Coronary artery (tissue), 2 donors: ENCODE results near the gene TAS2R42.

Experiments used
- DNase-seq: peaks from one replicate; pipeline ENCODE4 v3.0.0-alpha.2; 2017; ENCODE audit warnings: low spot score
- H3K27ac ChIP-seq, 2 donors: fragments of 200-600 bp; sonication (generic); one replicate each; pipeline ENCODE4 v1.5.1; 2016 to 2019
- H3K4me3 ChIP-seq: fragments of 200-600 bp; sonication (generic); 2 replicates; pipeline ENCODE4 v1.5.1; 2016; ENCODE audit warnings: mild to moderate bottlenecking, moderate library complexity
- TF ChIP-seq, protein P1 (sequence below): fragments of 200-600 bp; sonication (generic); IDR thresholded peaks from one replicate; pipeline ENCODE4 v1.5.1; 2019; ENCODE audit warnings: antibody characterized with exemption

Gene TAS2R42

DNA sequence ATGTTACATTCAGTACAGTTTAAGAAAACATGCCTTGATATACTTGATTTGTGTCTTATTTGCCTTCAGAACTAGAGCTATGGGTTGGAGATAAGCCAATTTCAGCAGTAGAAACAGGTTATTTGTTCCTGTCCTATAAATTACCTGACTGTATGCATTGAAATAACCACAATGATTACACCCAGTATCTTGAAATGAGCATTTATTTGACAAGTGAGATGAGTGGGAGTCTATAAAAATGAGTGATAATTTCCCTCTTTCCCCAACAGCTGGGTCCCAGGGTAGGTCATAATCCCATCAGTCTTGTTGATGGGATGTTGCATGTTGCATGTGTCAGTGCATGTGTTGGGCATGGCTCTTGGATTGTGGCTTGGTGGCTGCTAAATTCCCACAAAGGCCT is 3.7 kb downstream of the TAS2R42 start:
- no peak for DNase-seq
- TF ChIP-seq, protein P1, sequence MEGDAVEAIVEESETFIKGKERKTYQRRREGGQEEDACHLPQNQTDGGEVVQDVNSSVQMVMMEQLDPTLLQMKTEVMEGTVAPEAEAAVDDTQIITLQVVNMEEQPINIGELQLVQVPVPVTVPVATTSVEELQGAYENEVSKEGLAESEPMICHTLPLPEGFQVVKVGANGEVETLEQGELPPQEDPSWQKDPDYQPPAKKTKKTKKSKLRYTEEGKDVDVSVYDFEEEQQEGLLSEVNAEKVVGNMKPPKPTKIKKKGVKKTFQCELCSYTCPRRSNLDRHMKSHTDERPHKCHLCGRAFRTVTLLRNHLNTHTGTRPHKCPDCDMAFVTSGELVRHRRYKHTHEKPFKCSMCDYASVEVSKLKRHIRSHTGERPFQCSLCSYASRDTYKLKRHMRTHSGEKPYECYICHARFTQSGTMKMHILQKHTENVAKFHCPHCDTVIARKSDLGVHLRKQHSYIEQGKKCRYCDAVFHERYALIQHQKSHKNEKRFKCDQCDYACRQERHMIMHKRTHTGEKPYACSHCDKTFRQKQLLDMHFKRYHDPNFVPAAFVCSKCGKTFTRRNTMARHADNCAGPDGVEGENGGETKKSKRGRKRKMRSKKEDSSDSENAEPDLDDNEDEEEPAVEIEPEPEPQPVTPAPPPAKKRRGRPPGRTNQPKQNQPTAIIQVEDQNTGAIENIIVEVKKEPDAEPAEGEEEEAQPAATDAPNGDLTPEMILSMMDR = no peak
- H3K27ac ChIP-seq = no peak overlapping the region
- H3K4me3 ChIP-seq = no peak overlapping the region

DNA sequence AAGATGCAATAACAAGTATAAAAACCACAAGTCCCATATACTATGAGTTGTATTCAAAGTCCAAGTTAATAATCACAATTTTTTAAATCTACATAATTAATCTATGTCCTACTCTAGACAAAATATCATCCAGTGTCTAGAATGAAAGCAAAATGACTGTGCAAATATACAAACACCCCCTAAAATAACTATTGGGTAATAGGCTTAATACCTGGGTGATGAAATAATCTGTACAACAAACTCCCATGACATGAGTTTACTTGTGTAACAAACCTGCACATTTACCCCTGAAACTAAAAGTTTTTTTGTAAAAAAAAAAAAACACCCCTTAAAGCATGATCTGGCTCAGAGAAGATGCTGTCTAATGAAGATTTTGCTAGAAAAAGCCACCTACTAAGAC is 4.2 kb downstream of the TAS2R42 start:
- Histone ChIP-seq H3K4me3 (no peak overlapping the region), H3K27ac (no peak overlapping the region)
- no peak for DNase-seq
- TF ChIP-seq, protein P1 = no peak

DNA sequence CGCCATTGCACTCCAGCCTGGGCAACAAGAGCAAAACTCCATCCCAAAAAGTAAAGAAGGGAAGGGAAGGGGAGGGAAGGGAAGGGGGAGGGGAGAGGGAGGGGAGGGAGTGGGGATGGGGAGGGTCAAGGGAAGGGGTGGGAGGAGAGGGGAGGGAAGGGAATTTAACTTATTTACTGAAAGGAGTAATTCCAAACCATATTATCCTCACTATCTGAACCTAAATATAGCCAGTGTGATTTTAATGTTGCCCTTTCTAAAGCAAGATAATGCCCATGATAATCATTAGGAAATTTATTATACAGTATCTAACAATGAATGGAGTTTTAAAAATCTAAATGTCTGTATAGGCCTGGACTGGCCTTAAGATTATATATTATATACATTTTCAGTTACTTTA is 8.5 kb downstream of the TAS2R42 start:
- Histone ChIP-seq H3K4me3 (no peak overlapping the region), H3K27ac (no peak overlapping the region)
- TF ChIP-seq, protein P1 = no peak
- no peak for DNase-seq

DNA sequence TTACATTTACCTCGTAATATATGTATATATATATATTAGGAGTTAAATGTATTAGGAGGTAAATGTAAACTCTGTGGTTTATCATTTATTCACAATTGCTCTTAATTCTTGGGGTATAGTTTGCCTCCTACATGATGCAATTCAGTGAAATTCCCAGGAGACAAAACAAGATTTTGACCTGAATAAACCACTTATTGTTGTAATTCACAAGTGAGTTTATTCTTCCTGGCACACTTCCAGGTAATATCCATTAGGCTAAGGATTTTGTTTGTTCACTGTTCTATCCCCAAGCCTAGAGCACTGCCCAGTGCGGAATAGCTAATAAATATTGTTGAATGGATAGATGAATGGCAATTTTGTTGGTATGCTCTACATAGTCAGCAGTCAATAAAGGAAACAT is 12.7 kb downstream of the TAS2R42 start:
- Histone ChIP-seq H3K27ac (no peak overlapping the region), H3K4me3 (no peak overlapping the region)
- TF ChIP-seq, protein P1 = no peak
- no peak for DNase-seq

DNA sequence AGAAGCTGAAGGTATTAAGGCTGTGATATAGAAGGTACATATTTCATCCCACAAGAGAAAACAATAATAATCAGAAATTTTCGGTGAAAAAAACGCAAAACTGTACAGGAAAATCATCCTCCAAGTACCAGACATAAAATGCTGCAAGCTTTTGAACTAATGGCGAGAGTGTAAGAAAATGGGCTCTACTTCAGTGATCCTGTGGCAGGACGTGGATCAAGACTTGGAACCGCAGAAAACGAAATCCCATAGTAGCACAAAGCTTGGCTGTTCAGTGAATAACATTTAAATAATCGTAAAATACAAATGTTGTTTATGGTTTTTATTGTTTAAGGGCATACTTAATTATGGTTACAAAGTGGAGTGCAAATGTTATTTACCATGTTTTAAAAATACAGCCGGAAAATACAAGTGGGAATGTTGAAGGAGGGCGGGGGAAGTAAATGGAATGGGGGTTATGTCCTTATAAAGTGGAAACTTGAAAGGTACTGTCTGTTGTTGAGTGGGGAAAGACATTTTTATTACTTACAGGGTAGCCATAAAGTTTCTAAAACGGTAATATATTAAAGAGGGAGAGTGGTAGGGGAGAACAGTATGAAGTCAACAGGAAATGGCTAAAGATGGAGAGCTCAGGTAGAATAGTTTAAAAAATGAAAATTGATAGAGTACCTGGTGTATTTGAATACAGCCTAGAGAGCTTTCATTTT is 14.6 kb downstream of the TAS2R42 start:
- TF ChIP-seq, protein P1 = no peak
- peak overlapping the region in 1 of 2 donors; percentile 98 for H3K27ac ChIP-seq
- peak overlapping the region; percentile 92 for H3K4me3 ChIP-seq
- DNase-seq = no peak

DNA sequence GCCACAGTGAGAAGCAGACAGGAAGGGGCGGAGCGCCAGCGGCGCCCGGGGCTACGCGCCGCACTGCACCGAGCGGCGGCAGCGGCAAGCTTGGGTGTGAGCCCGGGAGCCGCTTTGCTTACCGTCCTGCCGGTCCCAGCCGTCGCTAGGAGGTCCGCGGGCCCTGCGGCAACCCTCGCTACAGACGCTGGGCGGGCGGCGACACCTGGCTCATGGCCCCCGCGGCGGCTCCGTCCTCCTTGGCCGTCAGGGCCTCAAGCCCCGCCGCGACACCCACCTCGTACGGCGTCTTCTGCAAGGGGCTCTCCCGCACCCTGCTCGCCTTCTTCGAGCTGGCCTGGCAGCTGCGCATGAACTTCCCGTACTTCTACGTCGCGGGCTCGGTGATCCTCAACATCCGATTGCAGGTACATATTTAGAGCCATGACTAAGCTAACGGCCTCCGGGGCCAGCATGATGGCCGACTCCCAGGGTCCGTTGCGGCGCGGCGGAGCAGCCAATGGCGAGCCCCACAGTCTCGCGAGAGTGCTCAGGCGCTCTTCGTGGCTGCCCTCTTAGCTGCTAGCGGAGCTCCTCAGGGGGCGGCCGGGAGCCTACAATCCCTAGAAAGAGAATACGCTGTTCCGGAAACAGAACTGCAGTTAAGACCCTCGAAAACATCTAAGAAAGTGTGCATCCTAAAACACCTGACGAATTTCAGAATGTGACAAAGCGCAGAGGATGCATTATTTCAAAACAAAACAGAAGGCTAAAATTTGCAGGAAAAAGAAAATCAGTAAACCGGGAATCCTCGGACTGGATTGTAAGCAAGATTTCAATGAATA is 15.4 kb downstream of the TAS2R42 start, which contains the start of gene SMIM10L1:
TSS of gene SMIM10L1 (plus strand) at position 50 of the 824 bp plus-strand sequence. CDS start at position 213, 163 bp downstream.
- DNase-seq = peak; percentile 94
- TF ChIP-seq, protein P1 = no peak
- Histone ChIP-seq H3K27ac (peak within 1 kb of the TSS; percentile 98), H3K4me3 (peak within 1 kb of the TSS; percentile 92)
